Spleen (tissue), 7 donors: ENCODE data around the gene LMBR1.

Experiments used
- POLR2A ChIP-seq, 3 donors: fragments of 450-650 bp; IDR thresholded peaks; one replicate each; pipeline ENCODE4 v1.5.1; 2017; ENCODE audit warnings: antibody characterized with exemption in 3 of 3, mild to moderate bottlenecking in 1 of 3
- POLR2AphosphoS5 ChIP-seq, 3 donors: sonication (generic); formaldehyde crosslinking; IDR thresholded peaks; one replicate each; pipeline ENCODE4 v1.5.1; 2017; ENCODE audit warnings: antibody characterized with exemption in 3 of 3
- TF ChIP-seq, protein P1 (sequence below), 11 experiments: fragments of 200-600 bp in 7 of 11; fragments of 450-650 bp in 4 of 11; sonication (generic) in 4 of 11; IDR thresholded peaks in 8 of 11; conservative IDR thresholded peaks in 3 of 11; 1 replicate in 7 of 11; 2 replicates in 4 of 11; pipeline versions ENCODE4 v1.4.0 to v1.8.0; 2016 to 2021; ENCODE audit warnings: antibody characterized with exemption in 11 of 11, inconsistent platforms in 4 of 11, mild to moderate bottlenecking in 1 of 11
- donor health status: DM: no; HTN: no; CAD: no; lungs with moderate emphysema.
- donor health status: DM: no; HTN: no; CAD: no.
- donor health status: DM: no; HTN: no; CAD: no.

DNA sequence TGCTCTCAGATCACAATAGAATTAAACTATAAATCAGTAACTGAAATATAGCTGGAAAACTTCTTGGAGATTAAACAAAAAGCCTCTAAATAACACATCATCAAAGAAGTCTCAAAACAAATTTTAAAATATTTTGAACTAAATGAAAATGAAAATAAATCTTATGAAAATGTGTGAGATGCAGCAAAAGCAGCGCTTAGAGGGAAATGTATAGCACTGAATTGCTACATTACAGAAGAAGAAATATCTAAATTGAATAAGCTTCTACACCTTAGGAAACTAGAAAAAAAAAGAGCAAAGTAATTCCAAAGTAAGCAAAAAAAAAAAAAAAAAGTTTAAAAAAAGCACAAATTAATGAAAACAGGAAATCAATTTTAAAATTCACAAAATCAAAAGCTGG is 35.2 kb downstream of the LMBR1 start:
- TF ChIP-seq POLR2AphosphoS5 (IDR thresholded peaks at IDR 0.05) = no peak
- TF ChIP-seq, protein P1, sequence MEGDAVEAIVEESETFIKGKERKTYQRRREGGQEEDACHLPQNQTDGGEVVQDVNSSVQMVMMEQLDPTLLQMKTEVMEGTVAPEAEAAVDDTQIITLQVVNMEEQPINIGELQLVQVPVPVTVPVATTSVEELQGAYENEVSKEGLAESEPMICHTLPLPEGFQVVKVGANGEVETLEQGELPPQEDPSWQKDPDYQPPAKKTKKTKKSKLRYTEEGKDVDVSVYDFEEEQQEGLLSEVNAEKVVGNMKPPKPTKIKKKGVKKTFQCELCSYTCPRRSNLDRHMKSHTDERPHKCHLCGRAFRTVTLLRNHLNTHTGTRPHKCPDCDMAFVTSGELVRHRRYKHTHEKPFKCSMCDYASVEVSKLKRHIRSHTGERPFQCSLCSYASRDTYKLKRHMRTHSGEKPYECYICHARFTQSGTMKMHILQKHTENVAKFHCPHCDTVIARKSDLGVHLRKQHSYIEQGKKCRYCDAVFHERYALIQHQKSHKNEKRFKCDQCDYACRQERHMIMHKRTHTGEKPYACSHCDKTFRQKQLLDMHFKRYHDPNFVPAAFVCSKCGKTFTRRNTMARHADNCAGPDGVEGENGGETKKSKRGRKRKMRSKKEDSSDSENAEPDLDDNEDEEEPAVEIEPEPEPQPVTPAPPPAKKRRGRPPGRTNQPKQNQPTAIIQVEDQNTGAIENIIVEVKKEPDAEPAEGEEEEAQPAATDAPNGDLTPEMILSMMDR (IDR thresholded peaks at IDR 0.05 in 8 of 11, conservative IDR thresholded peaks at IDR 0.05 in 3 of 11) = no peak
- no peak for TF ChIP-seq POLR2A (IDR thresholded peaks at IDR 0.05)
